GM10266 (cell line): ENCODE results near the gene DUSP18.
"Not testable (repeated sequence)": the region's sequence is repeated elsewhere in the genome, so short reads cannot be mapped to it uniquely, and the experiment has no call there.

ENCODE experiments used
- DNase-seq: peaks from one replicate; pipeline ENCODE4 v3.0.0; 2012; ENCODE audit errors: extremely low spot score
- CTCF ChIP-seq: IDR thresholded peaks from 2 replicates; pipeline ENCODE4 v1.5.1; 2012; ENCODE audit warnings: mild to moderate bottlenecking, low read depth; ENCODE audit not compliant: control insufficient read depth, insufficient read depth; ENCODE audit errors: missing control alignments

DUSP18 gene

DNA sequence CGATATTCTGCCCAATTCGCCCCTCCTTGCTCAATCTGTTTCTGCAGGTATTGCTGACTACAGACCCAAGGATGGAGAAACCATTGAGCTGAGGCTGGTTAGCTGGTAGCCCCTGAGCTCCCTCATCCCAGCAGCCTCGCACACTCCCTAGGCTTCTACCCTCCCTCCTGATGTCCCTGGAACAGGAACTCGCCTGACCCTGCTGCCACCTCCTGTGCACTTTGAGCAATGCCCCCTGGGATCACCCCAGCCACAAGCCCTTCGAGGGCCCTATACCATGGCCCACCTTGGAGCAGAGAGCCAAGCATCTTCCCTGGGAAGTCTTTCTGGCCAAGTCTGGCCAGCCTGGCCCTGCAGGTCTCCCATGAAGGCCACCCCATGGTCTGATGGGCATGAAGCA is 41.3 kb downstream of the DUSP18 start:
- TF ChIP-seq CTCF, result peak; percentile 12
- no peak for DNase-seq

DNA sequence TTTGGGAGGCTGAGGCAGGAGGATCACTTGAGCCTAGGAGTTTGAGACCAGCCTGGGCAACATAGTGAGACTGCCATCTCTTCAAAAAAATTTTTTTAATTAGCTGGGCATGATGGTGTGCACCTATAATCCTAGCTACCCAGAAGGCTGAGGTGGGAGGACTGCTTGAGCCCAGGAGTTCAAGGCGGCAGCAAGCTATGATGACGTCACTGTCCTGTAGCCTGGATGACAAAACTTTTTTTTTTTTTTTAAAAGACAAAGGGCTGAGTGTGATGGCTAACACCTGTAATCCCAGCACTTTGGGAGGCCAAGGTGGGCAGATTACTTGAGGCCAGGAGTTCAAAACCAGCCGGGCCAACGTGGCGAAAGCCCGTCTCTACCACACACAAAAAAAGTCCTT is 47.8 kb downstream of the DUSP18 start:
- not testable (repeated sequence) for DNase-seq

- no peak for TF ChIP-seq CTCF
- no peak for DNase-seq
These were observed 49.9 kb downstream of the DUSP18 start for GRCh38 chr22:30617819-30618218.

DNA sequence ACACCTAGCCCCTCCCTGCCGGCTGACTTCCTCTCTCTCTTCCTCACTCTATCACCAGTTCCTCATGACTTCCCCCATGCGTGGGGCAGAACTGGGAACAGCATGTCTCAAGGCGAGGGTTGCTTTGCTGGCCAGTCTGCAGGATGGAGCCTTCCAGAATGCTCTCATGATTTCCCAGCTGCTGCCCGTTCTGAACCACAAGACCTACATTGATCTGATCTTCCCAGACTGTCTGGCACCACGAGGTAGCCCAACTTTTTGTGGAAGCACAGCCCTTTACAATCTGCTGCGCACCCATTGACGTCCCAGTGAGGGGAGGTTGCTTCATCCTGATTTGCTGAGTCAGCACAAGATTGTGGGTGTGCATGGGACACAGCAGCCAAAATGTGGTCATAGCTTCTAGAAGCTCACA is 52.1 kb downstream of the DUSP18 start:
- TF ChIP-seq CTCF, result no peak
- no peak for DNase-seq

- no peak for DNase-seq
- no peak for TF ChIP-seq CTCF
These were observed 52.8 kb downstream of the DUSP18 start for GRCh38 chr22:30614879-30615278.

DNA sequence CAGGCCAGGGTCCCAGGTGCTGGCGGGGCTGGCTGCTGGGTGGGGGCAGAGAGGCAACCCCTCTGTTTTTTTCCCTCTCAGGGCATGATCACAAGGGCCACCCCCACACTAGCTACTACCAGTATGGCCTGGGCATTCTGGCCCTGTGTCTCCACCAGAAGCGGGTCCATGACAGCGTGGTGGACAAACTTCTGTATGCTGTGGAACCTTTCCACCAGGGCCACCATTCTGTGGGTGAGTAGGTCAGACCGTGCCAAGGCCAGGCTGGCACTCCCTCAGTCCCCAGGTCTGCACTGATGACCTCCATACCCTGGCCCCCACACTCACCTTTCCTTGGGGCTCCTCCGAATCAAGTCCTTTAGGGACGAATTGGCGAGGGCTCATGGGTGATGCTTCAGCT is 53.4 kb downstream of the DUSP18 start:
- no peak for DNase-seq
- no peak for TF ChIP-seq CTCF

DNA sequence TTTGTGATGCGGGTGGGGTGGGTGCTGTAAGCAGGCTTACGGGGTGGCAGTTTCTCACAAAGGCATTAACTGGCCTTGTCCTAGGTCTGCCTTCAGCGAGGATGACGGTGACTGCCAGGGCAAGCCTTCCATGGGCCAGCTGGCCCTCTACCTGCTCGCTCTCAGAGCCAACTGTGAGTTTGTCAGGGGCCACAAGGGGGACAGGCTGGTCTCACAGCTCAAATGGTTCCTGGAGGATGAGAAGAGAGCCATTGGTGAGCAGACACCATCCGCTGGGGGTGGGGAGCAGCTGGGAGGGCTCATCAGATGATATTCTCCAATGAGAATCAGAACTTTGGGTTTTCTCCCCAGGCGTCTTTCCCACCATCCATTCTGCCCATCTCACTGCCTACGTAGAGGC is 54.9 kb downstream of the DUSP18 start:
- DNase-seq, result no peak
- no peak for TF ChIP-seq CTCF
